ENCODE data around the gene HS3ST1.

- TF ChIP-seq CEBPB (IDR thresholded peaks at IDR 0.05): no peak
- TF ChIP-seq MAX (IDR thresholded peaks at IDR 0.05): no peak
These were observed 20.3 kb downstream of the HS3ST1 start for GRCh38 chr4:11408233-11408967.

All from Ishikawa (cell line).